GM18499 (cell line): ENCODE results near the gene GLIS1.

ENCODE experiments used
- ATAC-seq: cut with Tn5 transposase; IDR thresholded peaks from one replicate; pipeline ENCODE4 v1.9.1; 2021; ENCODE audit warnings: moderate number of reproducible peaks; ENCODE audit not compliant: insufficient read depth, unreplicated experiment

Gene GLIS1

GRCh38 chr1:53696051-53696450 is 42.9 kb downstream of the GLIS1 start:
- ATAC-seq: no peak

- ATAC-seq: no peak
Measured at GRCh38 chr1:53695116-53695515, 43.8 kb downstream of the GLIS1 start.

DNA sequence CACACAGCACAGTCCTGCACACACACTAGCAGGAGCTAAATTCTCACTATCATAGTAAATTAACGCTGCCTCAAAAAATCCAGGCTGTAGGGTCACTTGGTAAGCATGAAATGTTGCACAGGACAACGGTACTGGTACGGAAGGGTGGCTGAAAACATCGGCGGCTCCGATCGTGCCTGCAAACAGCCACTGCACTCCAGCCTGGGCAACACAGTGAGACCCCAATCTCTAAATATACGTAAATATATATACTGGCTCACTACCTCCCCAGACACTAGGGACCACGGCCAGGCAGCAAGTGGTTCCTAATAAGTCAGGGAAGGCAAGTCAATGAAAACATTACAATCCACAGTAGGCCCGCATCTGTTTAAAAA is 44.3 kb downstream of the GLIS1 start:
- ATAC-seq: no peak

DNA sequence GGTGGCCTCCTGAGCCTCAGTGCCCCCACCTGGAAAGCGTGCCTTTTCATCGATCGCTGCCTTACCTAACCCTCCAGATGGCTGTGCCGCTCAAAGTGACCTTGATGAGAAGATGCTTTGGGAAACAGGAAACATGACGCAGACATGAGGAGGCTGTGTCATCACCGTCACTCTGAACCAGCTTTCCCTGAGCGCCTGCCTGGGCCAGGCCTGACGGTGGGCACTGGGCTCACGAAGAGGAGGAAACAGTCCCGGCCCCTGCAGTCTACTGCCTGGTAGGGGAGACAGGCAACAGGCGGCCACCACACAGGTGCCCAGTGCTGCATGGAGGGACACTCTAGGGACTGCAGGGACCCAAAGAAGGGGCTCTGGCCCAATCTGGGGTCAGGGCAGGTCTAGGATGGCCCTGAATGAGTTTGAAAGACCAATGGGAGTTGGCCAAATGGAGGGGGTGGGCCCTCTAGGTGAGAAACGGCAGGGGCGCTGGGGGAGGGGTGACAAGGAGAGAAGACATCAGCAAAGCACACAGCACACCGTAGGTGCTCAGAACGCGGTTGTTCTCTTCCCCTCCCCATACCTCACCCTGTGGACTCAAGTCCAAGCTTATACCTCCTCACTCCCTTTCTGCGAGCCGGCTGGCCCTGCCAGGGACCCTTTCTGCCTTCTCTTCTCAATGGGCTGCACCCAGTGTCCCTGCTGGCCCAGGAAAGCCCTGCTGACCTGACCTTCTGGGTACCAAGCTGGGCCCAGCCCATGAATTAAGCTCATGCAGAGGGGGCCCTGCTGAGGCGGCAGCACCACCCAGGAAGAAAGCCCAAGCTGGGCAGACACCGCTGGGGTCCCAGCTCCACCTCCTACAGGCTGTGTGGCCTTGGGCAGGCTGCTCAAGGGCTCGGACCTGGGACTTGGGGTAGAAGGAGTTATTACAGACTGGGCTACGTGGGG is 44.9 kb downstream of the GLIS1 start:
- ATAC-seq: no peak

DNA sequence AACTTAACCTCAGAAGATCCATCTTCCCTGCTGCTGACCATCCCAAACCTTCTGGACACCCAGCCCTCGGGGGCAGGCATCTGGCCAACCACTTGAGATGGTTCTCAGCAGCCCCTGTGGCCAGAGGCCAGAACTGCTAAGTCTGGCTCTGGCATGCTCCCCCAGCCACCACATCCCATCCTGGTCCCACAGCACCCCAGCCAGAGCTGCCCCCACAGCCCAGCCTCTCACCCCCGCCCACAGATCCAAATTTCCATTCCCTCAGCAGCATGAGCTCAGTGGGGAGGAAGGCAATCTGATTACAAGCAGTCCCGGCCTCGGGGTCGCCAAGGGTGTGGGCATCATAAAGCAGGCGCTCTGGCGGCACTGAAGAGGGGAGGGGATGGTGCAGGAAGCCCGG is 45.6 kb downstream of the GLIS1 start:
- no peak for ATAC-seq

DNA sequence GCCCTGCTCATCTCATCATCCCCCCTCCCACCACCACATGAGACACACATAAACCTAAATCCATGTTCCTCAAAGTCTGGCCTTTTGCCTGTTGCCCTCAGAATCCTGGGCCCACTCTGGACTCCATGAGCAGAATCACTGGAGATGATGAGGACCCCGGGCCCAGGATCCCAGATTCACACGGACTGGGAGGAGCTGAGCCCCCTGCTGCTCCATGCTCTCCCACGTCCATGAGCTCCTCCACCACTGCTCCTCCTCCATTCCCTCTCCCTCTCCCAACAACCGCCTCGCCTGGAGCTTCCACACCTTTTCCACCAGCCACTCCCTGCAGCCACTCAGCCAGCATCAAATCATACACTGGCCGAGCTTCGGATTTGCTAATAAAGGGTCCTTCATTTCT is 47.6 kb downstream of the GLIS1 start:
- ATAC-seq: no peak

- no peak for ATAC-seq
Measured at GRCh38 chr1:53690411-53690810, 48.6 kb downstream of the GLIS1 start.

DNA sequence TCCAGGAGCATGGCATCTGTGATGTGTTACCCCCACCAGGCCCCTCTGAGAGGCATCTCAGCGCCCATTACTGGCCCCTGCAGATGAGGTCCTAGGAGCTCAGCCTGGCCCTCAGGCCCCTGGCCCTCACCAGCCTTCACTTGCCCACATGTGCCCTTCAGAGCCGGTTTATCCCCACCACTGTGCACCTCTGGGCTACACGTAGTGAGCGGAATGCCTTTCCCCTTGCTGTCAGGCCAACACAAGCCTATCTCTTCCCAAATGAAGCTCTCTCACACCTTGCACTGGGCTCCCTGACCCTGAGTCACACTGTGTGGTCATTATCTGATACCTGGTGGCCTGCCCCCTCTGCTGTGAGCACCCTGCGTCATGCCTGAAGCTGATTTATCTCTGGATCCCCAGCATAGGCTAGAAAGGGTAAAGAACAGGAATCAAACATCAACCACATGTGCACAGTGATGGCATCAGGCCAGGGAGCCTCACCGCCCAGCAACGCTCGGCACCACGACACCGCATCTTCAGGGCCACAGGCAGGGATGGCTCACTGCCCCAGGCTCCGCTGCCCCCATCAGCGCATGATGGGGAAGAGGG is 49.1 kb downstream of the GLIS1 start:
- ATAC-seq: no peak

- no peak for ATAC-seq
Measured at GRCh38 chr1:53689223-53689622, 49.7 kb downstream of the GLIS1 start.

DNA sequence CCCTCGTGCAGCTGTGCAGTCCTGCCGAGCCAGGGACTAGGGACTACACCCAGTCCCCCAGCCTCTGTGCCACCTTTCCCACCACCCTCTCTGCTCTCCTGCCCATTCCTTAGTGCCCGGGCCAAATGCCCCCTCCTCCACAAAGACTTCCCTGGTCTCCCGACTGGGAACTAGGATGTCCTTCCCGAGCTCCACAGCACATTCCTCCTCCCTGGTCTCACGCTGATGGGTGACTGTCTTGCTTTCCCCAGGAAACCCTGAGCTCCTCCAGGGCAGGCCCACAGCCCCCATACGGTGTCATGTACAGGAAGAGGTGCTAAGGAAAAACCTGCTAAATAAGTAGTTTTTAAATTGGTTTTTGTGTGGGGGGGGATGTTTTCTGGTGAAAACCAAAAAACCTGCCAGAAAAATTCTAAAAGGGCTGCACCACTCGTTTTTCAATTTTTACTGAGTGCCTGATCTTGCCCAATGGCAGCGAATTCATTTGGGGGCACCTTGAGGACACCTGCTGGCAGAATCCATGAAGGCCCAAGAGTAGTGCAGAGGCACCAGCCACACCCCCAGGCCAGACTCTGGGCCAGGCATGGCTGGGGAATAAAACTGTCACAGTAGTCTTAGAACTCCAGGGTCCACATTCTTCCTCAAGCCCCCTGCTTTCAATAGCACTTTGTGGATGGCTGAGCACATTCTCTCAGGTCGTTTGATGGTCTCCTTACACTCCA is 50.4 kb downstream of the GLIS1 start:
- no peak for ATAC-seq

- ATAC-seq: no peak
Measured at GRCh38 chr1:53687901-53688300, 51.1 kb downstream of the GLIS1 start.

DNA sequence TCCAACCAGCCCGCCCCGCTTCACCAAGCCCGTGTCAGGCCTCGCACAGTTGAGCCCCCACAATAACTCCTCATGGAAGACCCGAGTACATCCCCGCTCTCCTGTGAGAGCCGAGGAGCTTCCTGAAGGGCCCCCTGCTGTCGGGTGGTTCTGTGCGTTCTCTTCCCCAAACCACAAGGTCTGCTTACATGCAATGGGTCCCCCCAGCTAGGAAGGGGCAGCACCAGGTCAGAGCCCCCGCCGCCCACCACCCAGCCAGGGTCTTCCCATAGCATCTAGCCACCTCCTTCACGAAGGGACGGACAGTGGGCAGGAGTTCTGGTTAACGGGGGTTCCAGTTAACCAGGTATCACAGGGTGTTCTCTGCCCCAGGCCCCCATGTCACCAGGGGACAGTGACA is 51.5 kb downstream of the GLIS1 start:
- ATAC-seq: no peak

- ATAC-seq: no peak
Measured at GRCh38 chr1:53686965-53687267, 52.0 kb downstream of the GLIS1 start.

GRCh38 chr1:53686091-53686964 is 52.6 kb downstream of the GLIS1 start:
- no peak for ATAC-seq

DNA sequence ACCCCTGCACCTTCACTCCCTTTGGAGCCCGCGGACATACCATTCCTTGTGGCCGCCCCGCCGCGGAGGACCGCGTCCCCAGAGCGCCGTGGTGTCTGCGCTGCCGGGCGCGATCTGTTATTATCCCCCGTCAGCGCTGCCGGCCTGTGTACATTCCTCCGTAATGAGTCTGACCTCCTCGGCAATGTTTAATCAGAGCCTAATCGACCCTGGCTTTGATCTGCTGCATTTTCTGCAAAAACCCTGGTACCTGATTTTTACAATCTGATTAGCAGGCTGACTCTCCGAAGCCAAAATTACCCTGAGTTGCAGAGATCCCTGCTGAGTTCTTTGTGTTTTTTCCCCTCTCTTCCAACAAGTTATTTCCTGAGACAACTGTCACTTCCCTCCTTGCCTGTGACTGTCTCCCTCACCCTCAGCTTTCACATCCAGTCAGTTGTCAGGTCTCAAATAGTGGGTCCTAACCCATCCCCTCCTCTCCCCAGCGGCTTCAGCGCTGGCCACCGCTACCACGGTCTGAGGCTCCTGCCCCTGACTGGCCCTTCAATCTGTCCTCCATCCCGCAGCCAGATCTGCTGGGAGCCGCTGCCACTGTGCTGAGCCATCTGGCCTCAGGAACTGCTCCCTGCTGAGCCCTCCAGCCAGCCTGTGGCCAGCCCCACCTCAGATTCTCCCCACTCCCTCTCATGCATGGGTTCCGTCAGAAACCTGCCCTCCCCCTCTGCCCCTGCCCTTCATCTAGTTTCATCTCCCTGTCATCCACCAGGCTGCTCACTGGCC is 53.5 kb downstream of the GLIS1 start:
- no peak for ATAC-seq

DNA sequence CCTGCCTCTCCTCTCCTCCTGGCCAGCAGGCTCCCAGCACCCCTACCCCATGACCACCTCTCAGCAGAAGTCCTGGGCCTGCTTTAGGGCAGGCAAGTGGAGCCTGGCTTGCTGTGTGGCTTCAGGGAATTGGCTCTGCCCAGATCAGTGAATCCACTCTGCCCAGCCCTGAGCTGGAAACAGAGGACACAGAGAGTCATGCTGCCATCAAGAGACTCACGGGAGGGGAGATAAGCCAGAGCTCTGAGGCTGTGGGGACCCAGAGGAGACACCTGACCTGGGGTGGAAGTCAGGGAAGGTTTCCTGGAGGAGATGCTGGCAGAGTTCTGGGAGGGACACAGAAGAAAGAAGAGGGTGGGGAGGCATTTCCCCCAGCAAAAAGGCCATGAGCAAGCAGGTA is 54.2 kb downstream of the GLIS1 start:
- no peak for ATAC-seq

DNA sequence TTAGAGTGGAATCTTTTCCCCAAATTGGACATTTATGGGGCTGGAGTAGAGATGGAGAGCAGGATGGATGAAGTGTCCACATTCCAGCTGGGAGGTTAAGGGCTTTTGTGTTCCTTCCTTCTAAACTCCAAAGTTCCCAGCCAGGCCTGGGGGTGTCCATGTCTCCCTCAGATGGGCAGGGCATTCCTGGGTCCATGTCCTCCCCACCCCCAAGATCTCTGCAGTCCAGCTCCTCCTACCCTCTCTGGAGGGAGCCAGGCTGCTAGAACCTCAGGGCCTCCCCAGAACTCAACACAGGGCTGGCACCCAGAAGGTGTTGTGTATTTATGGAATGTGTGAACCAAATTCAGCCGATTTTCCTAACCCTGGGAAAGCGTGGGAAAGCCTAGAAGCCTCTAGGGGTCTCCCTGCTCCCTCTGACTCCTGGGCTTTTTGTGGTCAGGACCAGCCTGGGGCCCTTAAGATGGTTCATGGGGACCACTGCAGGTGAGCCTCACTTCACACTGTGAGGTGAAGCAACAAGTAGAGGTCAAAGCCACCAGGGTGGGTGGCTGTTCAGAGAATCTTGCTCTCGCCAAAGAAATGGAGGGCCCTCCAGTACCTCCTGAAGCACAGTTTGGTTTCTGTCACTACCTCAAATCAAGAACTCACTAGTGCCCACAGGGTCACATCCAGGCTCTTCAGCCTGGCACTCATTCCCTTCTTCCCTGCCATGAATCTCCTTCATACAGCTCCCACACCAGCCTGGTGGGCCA is 54.8 kb downstream of the GLIS1 start:
- ATAC-seq: no peak

DNA sequence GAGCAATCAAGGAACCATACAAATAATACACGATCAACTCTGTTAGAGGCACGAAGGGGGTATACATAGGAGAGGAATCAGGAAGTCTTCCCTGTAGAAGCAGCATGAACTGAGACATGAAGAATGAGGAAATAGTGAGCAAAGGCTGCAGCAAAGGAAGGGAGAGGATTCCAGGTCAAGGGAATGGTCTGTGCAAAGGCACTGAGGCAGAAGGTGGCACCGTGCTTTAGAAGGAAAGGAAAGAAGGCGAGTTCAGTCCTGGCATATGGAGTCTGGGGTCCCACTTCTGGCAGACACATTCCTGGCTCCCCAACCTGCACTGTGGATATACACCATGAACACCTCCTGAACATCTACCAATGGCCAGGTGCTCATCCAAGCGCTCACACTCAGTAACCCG is 56.1 kb downstream of the GLIS1 start:
- no peak for ATAC-seq
